AG08395 (cell line): ENCODE measurements around the gene ZNF236.

Source experiments
- DNase-seq: peaks from one replicate; pipeline ENCODE4 v3.0.0; 2012; ENCODE audit warnings: mixed read lengths, low spot score

The ZNF236 gene

DNA sequence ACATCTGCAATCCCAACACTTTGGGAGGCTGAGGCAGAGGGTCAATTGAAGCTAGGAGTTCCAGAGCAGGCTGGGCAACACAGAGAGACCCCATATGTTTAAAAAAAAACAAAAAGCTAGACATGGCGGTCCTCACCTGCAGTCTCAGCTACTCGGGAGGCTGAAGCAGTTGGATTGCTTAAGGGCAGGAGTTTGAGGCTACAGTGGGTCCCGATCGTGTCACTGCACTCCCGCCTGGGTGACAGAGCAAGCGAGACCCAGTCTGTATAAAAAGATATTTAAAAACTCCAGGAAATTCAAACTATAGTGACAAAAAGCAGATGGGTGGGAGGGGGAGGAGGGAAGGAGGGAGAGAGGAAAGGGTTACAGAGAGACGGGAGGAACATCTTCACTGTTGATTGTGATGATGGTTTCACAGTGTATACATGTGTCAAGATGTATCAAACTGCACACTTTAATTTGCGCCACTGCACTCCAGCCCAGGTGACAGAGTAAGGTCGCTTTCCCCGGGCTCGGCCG is 942 bp upstream of the ZNF236 start:
- DNase-seq: no peak

DNA sequence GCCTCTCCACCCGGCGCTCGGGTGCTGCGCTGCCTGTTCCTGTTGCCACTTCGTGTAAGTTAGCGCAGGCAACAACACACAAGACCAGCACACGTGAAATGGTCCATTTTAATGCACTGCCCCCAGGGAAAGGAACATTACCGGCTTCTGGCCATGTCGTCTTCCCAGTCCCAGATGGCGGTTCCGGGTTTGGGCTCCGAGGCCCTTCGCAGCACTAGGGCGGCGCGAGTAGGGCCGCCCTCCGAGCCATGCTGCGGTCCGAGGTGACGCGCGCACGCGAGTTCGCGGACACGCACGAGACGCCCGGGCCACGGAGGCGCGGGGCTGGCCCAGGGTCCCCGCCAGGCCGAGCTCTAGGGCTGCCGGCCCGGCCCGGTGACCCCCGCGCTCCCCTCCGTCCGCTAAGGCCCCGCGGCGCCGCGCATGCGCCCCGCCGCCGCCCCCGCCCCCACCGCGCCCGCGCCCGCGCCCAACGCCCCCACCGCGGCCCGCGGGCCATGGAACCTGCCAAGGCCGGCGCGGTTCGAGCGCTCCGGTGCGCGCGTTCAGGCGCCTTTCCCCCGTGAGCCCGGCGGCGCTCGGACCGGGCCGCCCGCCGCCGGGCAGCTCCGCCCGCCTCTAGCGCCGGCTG is 367 bp upstream of the ZNF236 start:
- peak; percentile 87 for DNase-seq

DNA sequence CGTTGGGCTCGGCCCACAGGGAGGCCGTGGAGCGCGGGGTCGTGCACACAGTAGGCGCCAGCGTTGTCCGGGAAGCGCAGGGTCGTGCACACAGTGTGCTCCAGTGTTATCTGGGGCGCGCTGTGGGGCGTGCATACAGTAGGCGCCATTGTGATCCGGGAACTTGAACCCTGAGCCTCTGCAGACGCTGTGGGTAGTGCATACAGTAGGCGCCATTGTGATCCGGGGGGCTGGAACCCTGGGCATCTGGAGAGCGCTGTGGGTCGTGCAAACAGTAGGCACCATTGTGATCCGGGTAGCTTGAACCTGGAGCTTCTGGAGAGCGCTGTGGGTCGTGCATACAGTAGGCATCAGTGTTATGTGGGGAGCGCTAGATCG is 793 bp downstream of the ZNF236 start:
- no peak for DNase-seq

DNA sequence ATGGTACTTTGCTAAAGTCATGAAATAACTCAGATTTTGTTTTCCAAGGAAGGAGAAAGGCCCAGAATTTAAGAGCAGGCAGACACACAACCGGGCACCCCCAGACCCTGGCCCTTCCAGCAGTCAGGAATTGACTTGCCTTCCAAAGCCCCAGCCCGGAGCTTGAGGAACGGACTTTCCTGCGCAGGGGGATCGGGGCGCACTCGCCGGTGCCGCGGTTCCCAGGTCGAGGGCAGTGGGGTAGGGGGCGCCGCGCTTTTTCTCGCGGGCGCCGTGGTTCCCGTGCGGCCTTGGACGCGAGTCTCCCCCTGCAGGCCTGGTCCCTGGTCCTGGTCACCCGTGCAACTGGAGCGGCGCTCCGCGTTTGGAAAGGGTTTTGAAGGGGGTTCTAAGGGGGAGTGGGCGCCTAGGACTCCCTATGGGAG is 1.2 kb downstream of the ZNF236 start:
- no peak for DNase-seq

DNA sequence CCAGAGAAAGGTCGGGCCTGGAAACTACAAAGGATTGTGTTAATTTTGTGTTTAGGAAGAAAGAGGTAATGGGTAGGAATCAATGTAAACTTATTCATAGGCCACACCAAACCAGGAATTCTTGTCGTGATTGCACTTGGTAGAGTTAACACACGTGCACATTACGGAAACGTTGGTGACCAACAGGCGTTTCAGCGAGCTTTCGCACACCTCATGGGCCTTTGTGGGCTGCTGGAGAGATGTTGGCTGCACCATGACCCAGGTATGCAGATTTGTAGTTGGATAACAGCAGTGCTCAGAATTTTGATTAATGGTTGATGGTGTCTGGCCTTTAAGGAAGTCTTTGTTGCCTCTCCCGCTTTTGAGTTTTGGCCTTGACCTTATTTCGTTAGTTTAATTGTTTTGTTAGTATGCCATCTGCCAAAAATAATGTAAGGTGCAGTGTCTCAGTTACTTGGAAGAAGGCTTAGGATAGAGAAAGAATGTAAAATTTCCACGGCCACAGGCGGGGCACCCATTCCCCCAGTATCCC is 1.9 kb downstream of the ZNF236 start:
- DNase-seq: no peak

DNA sequence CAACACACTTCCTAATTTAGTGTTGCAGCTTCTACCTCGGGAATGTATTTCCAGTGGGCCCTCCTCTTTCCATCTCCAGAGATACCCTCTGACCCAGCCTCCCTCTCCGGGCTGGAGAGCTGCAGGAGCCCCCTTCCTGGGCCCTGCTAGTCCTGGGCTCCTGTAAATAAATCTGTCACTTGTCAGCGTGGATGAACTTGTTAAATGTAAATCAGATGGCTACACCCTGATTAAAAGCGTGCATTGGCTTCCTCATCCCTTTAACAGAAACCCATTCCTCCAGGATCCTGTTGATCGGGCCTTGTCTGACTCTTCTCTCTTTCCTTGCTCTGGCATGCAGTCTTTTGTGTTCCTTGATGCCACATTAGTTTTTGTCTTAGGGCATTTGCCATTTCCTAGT is 2.4 kb downstream of the ZNF236 start:
- no peak for DNase-seq

DNA sequence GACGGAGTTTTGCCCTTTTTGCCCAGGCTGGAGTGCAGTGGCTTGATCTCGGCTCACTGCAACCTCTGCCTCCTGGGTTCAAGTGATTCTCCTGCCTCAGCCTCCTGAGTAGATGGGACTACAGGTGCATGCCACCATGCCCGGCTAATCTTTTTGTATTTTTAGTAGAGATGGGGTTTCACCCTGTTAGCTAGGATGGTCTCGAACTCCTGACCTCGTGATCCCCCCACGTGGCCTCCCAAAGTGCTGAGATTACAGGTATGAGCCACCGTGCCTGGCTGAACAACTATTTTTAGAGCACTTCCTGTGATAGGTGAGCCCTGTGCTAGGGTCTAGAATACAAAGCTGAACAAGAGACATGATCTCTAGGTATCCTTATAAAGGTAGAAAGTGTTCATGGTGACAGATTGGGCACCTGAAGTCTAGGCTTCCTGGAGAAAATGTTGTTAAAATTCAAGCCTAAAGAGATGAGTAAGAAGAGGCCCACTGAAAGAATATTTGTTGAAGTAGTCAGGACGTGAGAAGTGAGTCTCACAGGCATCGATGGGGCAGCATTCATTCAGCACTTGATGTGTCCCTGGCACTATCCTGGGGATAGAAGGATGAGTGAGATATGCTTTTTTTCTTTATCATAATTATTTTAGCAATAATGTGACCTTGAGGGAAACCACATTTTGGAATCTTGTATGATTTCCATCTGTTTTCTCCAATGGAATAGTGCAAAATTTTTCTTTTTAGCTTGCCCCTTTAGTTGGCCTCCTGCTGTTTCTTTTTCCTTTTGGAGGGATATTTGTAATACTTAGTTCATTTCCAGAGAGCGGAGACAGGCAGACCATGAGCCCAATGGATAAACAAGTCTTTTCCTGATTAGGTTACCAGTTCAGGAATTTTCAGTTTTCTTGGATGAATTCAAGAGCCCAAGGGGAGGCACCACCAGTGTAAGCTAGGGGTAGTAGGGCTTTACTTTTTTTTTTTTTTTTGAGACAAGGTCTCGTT is 5.1 kb downstream of the ZNF236 start:
- DNase-seq: peak; percentile 31

DNA sequence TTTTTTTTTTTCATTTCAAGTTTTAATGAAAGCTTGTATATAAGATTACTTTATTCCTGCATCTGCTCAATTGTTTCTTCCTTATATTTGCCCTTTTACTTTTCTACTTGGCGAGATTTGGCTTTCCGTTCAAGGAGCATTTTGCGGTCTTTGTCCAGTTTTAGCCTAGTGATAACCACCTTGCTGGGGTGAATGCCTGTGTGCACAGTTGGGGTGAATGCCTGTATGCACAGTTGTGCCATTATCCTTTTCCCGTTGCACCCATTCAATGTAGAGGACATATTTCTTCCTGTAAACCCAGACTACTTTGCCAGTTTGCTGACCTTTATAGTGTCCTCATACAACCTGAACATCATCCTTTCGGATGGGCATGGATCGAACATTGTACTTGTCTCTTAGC is 12.0 kb downstream of the ZNF236 start:
- no peak for DNase-seq

DNA sequence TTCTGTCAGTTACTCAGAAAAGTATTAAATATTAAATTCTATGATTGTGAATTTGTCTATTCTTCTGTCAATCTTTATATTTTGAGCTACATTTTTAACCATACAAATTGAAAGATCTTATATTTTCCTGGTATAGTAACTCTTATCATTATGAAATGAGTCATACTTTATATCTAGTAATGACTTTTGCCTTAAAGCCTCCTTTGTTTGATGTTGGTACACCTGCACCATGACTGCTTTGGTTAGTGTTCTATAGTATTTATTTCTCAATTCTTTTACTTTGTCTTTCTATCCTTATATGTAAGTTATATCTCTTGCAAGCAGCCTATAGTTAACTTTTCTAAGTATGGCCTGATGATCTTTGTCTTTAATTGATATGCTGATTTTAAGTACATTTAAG is 13.0 kb downstream of the ZNF236 start:
- DNase-seq: no peak

DNA sequence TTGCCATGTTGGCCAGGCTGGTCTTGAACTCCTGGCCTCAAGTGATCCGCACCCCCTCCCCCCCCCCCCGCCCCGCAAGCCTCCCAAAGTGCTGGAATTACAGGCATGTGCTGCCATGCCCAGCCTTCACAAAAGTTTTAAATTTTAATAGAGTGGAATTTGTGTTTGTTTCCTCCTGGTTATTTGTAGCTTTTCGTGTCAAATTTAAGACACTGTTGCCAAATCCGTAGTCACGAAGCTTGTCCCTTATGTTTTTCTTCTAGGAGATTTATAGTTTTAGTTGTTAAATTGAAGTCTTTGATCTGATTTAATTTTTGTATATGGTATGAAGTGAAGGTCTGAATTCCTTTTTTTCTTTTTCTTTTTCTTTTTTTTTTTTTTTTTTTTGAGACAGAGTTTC is 14.7 kb downstream of the ZNF236 start:
- no peak for DNase-seq

DNA sequence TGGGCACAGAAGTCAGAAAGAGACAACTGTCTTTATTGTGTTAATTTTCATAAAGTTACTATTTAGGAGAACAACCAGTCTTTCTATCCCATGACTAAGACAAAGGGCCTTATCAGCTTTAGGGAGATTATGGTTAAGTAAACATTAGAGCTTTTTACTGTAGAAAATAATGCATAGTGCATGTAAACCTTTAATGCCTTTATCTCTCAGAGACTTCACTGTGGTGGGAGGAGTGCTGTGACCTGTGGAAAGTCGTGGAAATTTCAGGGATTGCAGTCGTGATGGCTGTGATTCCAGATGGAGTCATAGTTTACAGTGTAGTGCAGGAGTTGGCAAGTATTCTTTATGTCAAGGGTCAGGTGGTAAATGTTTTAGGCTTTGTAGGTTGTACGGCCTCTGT is 15.8 kb downstream of the ZNF236 start:
- DNase-seq: no peak

DNA sequence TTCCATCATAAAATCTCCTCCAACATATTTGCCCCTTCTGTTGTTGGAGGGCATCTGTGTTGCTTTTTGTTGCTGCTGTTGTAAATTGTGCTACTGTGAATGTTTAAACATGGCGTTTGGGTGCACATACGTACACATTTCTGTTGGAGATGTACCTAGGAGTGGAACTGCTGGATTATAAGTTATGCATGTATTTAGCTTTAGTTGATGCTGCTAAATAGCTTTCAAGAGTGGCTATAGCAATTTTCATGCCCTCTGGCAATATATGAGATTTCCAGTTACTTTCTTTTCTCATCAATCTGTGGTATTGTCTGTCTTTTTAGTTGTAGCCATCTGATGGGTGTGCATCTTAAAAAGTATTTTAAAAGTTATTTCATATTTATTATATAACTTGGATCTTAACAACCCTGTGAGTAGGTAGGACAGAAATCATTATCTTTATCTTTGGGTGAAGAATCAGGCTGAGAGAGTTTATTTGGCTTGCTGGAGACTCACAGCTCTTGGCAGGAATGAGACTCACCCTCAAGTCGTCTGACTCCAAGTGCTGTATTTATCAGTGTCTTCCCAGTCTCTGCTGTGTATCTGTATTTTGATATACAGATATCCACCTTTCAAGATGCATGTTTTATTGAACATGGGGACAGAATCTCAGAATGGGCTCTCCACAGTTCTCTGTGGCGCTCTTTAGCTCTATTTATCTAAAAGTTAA is 16.9 kb downstream of the ZNF236 start:
- no peak for DNase-seq

DNA sequence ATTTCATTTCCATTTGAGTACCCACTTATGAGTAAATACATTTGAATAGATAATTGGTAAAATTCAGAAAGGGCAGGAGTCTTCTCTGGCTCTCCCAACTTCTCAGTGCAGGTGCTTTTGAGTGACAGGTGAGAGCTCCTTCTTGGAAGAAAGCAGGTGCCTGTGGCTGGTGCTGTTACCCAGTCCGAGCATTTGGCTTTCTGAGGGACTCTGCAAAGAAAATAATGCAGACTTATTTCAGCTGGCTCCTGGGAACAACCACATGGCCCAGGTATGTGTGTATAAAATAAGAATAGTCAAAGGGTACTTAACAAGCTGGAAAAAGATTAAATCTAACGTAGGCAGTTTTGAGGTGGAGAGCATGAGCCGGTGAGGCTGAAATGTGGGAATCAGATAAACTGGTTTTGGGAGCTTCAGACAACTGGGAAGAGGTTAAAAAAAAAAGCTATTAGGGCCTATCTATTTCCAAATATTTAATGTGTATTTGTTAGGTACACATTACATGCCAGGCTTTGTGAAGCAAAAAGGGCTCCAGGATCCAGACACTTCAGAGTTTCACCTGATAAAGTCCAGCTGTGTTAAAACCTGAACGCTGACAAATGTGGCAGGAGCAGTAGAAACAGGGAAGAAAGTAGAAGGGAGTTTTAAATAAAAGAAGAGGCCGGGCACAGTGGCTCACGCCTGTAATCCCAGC is 20.6 kb downstream of the ZNF236 start:
- DNase-seq: no peak

DNA sequence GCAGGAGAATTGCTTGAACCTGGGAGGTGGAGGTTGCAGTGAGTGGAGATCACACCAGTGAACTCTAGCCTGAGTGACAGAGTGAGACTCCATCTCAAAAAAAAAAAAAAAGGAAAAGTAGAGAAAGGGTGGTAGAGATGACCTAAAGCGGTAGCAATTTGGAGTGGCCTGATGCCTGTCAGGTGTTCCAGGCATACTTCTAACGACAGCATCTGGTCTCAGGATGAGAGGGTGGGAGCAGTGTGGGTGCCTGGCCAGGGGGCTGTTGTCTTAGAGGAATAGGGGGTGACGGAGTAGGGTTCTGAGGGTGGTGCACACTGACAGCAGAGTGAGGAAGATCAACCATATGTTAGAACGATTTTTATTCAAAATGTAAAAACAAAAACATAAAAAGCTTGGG is 21.8 kb downstream of the ZNF236 start:
- no peak for DNase-seq

DNA sequence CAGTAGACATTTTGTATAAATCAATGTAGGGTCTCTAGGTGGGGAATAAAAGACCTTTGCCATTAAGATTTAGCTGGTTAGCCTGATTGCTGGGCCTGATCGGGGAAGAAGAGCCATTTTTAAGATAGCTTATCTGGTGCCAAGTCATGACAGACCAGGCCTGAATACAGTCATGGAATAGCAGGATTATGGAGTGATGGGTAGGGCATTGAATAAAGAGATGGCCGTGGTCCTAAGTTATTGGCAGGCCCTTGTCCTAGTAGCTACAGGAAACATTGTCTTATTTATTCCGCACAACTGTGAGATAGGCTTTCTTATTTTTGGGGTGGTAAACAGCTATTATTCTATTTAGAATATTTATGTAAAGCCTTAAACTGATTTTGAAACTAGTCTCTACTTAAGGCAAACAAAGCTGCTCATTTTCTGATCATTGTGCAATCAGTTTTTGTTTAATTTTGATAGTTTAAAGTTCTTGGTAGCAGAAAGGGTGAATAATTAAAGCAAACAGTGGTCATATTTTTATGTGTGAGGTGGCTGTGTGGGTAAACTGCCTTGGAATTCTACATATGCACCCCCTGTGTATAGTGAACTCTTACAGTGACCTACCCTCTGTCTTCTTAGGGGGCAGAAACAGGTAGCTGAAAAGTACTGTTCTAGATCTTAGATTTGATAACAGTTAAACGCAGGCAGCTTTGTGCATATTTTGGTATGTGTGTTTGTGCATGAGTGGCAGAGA is 22.6 kb downstream of the ZNF236 start:
- no peak for DNase-seq

DNA sequence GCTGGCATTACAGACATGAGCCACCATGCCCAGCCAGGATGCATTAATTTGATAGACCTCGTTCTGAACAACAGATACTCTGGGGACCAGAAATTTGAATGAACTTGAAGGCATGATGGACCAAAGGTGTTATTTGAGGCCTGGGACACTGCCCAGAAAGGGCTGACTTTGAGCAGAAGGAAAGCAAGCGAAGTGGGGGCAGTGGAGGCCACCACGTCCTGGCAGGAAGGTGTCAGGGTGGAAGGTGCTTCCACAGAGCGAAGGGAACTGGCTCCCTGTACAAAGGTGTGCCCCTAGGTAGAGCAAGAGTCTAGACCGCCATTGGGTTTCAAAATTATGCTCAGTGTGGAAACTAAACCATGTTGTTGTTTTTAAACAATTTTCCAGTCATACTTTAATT is 23.9 kb downstream of the ZNF236 start:
- DNase-seq: no peak

DNA sequence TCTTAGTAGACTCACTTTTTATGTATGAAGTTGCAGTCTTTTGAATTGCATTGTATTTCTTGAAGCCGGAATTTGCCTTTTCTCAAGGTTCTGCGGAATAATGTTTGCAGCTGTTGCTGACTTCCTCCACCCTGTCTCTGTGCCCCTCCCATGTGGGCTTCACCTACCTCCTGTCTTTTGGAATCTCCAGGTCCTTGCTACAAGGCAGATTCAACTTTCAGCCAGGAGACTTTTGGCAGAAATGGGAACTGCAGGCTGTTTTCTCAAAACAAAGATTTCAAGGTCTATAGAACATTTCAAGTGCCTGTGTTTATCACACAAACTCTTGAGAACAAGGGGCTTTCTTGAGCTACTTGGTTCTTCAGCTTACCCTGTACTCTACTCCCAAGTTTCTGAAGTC is 25.6 kb downstream of the ZNF236 start:
- no peak for DNase-seq

DNA sequence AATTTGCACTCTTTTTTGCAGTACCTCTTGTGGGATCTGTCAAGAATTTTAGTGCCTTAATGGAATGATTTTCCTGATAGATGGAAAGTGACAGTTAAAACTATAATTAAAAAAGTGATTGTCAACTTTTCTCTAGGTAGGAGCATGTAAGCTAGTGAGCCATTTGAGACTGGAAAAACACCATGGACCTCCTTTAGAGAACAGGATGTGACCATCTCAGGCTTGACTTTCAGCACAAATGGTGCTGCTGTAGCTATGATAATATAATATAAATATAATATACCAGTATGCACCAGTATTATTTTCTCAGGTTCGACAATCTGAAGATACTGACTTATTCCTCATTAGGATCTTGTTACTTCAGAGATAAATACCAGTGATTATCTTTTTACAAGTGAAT is 27.8 kb downstream of the ZNF236 start:
- DNase-seq: no peak

DNA sequence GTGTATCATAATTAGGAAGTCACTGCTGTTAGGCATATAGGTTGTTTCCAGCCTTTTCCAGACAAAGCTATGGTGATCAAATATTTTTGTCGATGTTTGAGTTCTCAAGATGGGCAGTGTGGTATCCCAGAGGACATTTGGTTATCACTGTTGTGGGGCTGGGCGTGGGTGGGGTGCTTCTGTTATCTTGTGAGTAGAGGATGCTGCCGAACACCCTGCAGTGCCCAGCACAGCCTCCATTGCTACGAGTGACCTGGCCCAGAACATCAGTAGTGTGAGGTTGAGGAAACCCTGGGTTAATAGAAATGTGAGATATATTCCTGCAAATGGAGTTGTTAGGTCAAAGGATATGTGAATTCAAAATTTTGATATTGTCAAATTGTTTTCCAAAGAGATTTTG is 33.2 kb downstream of the ZNF236 start:
- no peak for DNase-seq

DNA sequence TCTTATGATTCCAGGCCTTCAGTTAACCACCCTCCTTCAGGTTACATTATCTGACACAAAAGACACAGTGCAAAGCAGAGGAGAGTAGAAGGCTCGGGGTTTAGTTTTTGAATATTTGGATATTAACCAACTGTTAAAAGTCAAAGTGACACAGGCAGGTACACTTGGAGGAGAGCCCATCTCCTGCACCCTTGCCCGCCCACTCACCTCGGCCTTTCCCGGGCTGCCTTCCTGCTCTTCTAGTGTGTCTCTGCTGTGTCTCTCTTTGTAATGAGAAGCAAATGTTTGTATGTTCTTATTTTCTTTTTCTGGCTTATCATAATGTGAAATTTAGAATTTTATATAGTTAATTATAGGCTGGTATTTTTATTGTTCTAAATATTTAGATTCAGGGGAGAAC is 35.1 kb downstream of the ZNF236 start:
- no peak for DNase-seq
